HFFc6 (cell line): ENCODE data around the gene KLHL15. TPM values are rescaled to one million over a fixed set of nuclear protein-coding genes. Genes with fewer than 3 reads are reported as not detected.
"Not testable (repeated sequence)": the region's sequence is repeated elsewhere in the genome, so short reads cannot be mapped to it uniquely, and the experiment has no call there.

ENCODE experiments used
- DNase-seq: peaks from one replicate; pipeline ENCODE4 v3.0.0-alpha.2; 2018
- H3K27ac Mint-ChIP-seq: 2 replicates; pipeline ENCODE4 v1.8.0; 2020; ENCODE audit warnings: mild to moderate bottlenecking, mixed read lengths
- H3K27me3 Mint-ChIP-seq: 2 replicates; pipeline ENCODE4 v1.8.0; 2021; ENCODE audit warnings: mild to moderate bottlenecking, moderate library complexity, mixed read lengths; ENCODE audit not compliant: insufficient read depth
- H3K36me3 Mint-ChIP-seq: 2 replicates; pipeline ENCODE4 v1.8.0; 2021; ENCODE audit warnings: low read depth, mixed read lengths
- H3K4me1 Mint-ChIP-seq: 2 replicates; pipeline ENCODE4 v1.8.0; 2020; ENCODE audit warnings: low read depth, mixed read lengths
- H3K4me3 Mint-ChIP-seq: 2 replicates; pipeline ENCODE4 v1.8.0; 2020; ENCODE audit warnings: mild to moderate bottlenecking, moderate library complexity, mixed read lengths
- H3K9me3 Mint-ChIP-seq: 2 replicates; pipeline ENCODE4 v1.8.0; 2020; ENCODE audit warnings: mild to moderate bottlenecking, mixed read lengths
- CTCF ChIP-seq: fragments of 200-600 bp; sonication (generic); IDR thresholded peaks from 2 replicates; pipeline ENCODE4 v1.5.0; 2021; ENCODE audit warnings: antibody characterized with exemption, mild to moderate bottlenecking
- total RNA-seq, 6 experiments: library from RNA; stranded (reverse); fragmentation: NEBNext Ultra II Directional; extraction: Animal tissue kit (Norgen Biotek cat#: 25700); gene quantifications; 2 replicates in 1 of 6; 3 replicates in 5 of 6; pipeline ENCODE4 v1.2.3, GENCODE V29; 2021

KLHL15 gene
- total RNA-seq, 6 experiments from 2014 or later, result 6.6 to 9.0 (median 7.8) TPM

- H3K4me1 Mint-ChIP-seq, result peaks cover 8% of the 10 kb centered on the region
- no peak for TF ChIP-seq CTCF
- no peaks in the 10 kb centered on the region for H3K27me3 Mint-ChIP-seq
- no peak for DNase-seq
- peaks cover 4% of the 10 kb centered on the region; the same call in 1 of the 2 replicates for H3K36me3 Mint-ChIP-seq
- H3K4me3 Mint-ChIP-seq, result no peak overlapping the region
- H3K27ac Mint-ChIP-seq, result no peak overlapping the region
- no peaks in the 10 kb centered on the region for H3K9me3 Mint-ChIP-seq
These were observed 45.3 kb downstream of the KLHL15 start for GRCh38 chrX:23981711-23982110.

- Mint-ChIP-seq H3K4me3 (no peak overlapping the region), H3K27ac (no peak overlapping the region)
These were observed 45.8 kb downstream of the KLHL15 start for GRCh38 chrX:23981222-23981621.

GRCh38 chrX:23980011-23980441 is 47.0 kb downstream of the KLHL15 start:
- H3K27ac Mint-ChIP-seq, result no peak overlapping the region
- no peak overlapping the region for H3K4me3 Mint-ChIP-seq
- DNase-seq, result no peak
- peaks cover 8% of the 10 kb centered on the region for H3K4me1 Mint-ChIP-seq
- H3K27me3 Mint-ChIP-seq, result no peaks in the 10 kb centered on the region
- H3K9me3 Mint-ChIP-seq, result no peaks in the 10 kb centered on the region
- H3K36me3 Mint-ChIP-seq, result peaks cover 4% of the 10 kb centered on the region; the same call in 1 of the 2 replicates
- no peak for TF ChIP-seq CTCF

More at GRCh38 chrX:23981222-23981621, 45.8 kb downstream of the KLHL15 start:
- no peak for TF ChIP-seq CTCF
- no peaks in the 10 kb centered on the region for H3K9me3 Mint-ChIP-seq
- DNase-seq, result no peak
- peaks cover 8% of the 10 kb centered on the region for H3K4me1 Mint-ChIP-seq
- no peaks in the 10 kb centered on the region for H3K27me3 Mint-ChIP-seq
- peaks cover 4% of the 10 kb centered on the region; the same call in 1 of the 2 replicates for H3K36me3 Mint-ChIP-seq

- no peak for DNase-seq
- no peaks in the 10 kb centered on the region for H3K9me3 Mint-ChIP-seq
- no peak overlapping the region for H3K4me3 Mint-ChIP-seq
- TF ChIP-seq CTCF, result no peak
- no peaks in the 10 kb centered on the region for H3K27me3 Mint-ChIP-seq
- no peak overlapping the region for H3K27ac Mint-ChIP-seq
- H3K36me3 Mint-ChIP-seq, result peaks cover 4% of the 10 kb centered on the region; the same call in 1 of the 2 replicates
- peaks cover 8% of the 10 kb centered on the region for H3K4me1 Mint-ChIP-seq
These were observed 48.5 kb downstream of the KLHL15 start for GRCh38 chrX:23978491-23978890.

- not testable (repeated sequence) for H3K27me3 Mint-ChIP-seq, H3K9me3 Mint-ChIP-seq, H3K36me3 Mint-ChIP-seq, H3K4me1 Mint-ChIP-seq, DNase-seq, H3K27ac Mint-ChIP-seq, H3K4me3 Mint-ChIP-seq
These were observed 61.4 kb downstream of the KLHL15 start for GRCh38 chrX:23965630-23966029.

GRCh38 chrX:23964191-23964590 is 62.8 kb downstream of the KLHL15 start:
- DNase-seq, result no peak
- Mint-ChIP-seq H3K9me3 (no peaks in the 10 kb centered on the region), H3K4me3 (no peak overlapping the region), H3K36me3 (no peaks in the 10 kb centered on the region), H3K27me3 (peaks cover 9% of the 10 kb centered on the region), H3K27ac (no peak overlapping the region), H3K4me1 (no peaks in the 10 kb centered on the region)
- TF ChIP-seq CTCF, result no peak
